ENCODE data around the gene GGA3.

The GGA3 gene

DNA sequence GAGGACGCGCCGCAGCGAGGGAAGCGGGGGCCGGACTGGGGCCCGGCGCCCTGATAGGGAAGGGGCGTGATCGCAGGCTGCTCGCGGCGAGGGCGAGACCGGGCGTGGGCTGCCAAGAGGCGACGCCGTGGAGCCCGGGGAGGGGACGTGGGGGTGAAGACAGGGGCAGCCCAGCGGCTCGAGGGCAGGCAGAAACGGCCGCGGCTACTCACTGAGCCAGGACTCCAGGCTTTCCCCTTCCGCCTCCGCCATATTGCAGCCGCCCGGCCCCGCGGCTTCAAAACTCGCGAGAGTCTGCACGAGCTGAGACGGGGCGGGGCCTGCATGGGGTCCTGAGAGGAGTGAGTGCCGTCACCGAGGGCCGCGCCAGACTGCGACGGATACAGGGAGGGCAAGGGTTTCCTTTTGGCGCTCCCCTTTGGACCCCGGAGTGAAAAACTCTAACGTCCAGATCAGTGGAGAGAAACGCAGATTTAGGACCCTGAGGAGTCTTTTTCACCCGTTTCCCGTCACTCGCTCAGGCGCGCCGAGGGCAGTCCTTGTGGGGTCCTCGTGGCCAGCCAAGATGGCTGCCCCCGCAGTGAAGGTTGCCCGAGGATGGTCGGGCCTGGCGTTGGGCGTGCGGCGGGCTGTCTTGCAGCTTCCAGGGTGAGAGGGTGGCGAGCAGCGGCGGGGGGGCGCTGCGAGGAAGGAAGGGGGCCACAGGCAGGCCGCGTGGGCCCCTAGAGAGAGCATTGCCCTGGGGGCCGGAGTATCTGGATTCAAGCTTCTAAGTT lies at the start of gene GGA3, which contains the start of gene MRPS7:
Gene GGA3, minus strand, starts transcription at position 271 of the 776 bp plus-strand sequence. Its CDS starts 19 bp downstream, at position 252.
Gene MRPS7, plus strand, starts transcription at position 544 of the 776 bp plus-strand sequence. Its CDS starts 22 bp downstream, at position 566.
- Histone ChIP-seq H3K79me2 (ENCODE audit: insufficient read depth, low read length) (peaks cover 36% of the 10 kb centered on the region), H3K36me3 (ENCODE audit: insufficient read depth, low read length) (peaks cover 32% of the 10 kb centered on the region), H4K20me1 (ENCODE audit: insufficient read depth, low read length) (no peaks in the 10 kb centered on the region), H3K27ac (ENCODE audit: low read depth, low read length, poor library complexity, severe bottlenecking) (peak within 1 kb of the TSS; percentile 72), H3F3A (ENCODE audit: insufficient read depth, low read length) (no peaks in the 10 kb centered on the region), H3K27me3 (ENCODE audit: insufficient read depth, low read length) (no peaks in the 10 kb centered on the region), H3K4me3 (ENCODE audit: low read depth, low read length, poor library complexity, severe bottlenecking) (peak within 1 kb of the TSS; percentile 82), H3K9me2 (ENCODE audit: low read depth, low read length) (no peaks in the 10 kb centered on the region), H3K4me2 (ENCODE audit: low read length) (peak within 1 kb of the TSS; percentile 87), H2AFZ (ENCODE audit: low read length) (no peak within 1 kb of the TSS), H3K9me3 (ENCODE audit: low read length) (no peaks in the 10 kb centered on the region), H3K4me1 (ENCODE audit: insufficient read depth, low read length, severe bottlenecking) (peaks cover 29% of the 10 kb centered on the region), H3K9ac (ENCODE audit: low read length) (peak within 1 kb of the TSS; percentile 89)
- no peak for TF ChIP-seq EZH2 (IDR thresholded peaks at IDR 0.05; ENCODE audit: borderline replicate concordance, low read length)
- TF ChIP-seq, protein P1, sequence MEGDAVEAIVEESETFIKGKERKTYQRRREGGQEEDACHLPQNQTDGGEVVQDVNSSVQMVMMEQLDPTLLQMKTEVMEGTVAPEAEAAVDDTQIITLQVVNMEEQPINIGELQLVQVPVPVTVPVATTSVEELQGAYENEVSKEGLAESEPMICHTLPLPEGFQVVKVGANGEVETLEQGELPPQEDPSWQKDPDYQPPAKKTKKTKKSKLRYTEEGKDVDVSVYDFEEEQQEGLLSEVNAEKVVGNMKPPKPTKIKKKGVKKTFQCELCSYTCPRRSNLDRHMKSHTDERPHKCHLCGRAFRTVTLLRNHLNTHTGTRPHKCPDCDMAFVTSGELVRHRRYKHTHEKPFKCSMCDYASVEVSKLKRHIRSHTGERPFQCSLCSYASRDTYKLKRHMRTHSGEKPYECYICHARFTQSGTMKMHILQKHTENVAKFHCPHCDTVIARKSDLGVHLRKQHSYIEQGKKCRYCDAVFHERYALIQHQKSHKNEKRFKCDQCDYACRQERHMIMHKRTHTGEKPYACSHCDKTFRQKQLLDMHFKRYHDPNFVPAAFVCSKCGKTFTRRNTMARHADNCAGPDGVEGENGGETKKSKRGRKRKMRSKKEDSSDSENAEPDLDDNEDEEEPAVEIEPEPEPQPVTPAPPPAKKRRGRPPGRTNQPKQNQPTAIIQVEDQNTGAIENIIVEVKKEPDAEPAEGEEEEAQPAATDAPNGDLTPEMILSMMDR (IDR thresholded peaks at IDR 0.05; ENCODE audit: low read length) = no peak

GRCh38 chr17:75308732-75309629 lies 47.6 kb upstream of the GGA3 start:
- Histone ChIP-seq H2AFZ (ENCODE audit: low read length) (no peak overlapping the region), H3K9me2 (ENCODE audit: low read depth, low read length) (no peaks in the 10 kb centered on the region), H3K79me2 (ENCODE audit: insufficient read depth, low read length) (no peaks in the 10 kb centered on the region), H3F3A (ENCODE audit: insufficient read depth, low read length) (no peaks in the 10 kb centered on the region), H3K27me3 (ENCODE audit: insufficient read depth, low read length) (no peaks in the 10 kb centered on the region), H3K9ac (ENCODE audit: low read length) (no peak overlapping the region), H3K9me3 (ENCODE audit: low read length) (no peaks in the 10 kb centered on the region), H3K27ac (ENCODE audit: low read depth, low read length, poor library complexity, severe bottlenecking) (no peak overlapping the region), H3K4me1 (ENCODE audit: insufficient read depth, low read length, severe bottlenecking) (peaks cover 22% of the 10 kb centered on the region), H3K36me3 (ENCODE audit: insufficient read depth, low read length) (no peaks in the 10 kb centered on the region), H4K20me1 (ENCODE audit: insufficient read depth, low read length) (no peaks in the 10 kb centered on the region), H3K4me2 (ENCODE audit: low read length) (no peak overlapping the region), H3K4me3 (ENCODE audit: low read depth, low read length, poor library complexity, severe bottlenecking) (no peak overlapping the region)
- TF ChIP-seq, protein P1 (IDR thresholded peaks at IDR 0.05; ENCODE audit: low read length) = no peak
- TF ChIP-seq EZH2 (IDR thresholded peaks at IDR 0.05; ENCODE audit: borderline replicate concordance, low read length) = no peak

GRCh38 chr17:75307957-75308731 lies 46.7 kb upstream of the GGA3 start:
- H3K4me2 ChIP-seq (ENCODE audit: low read length) = no peak overlapping the region
- no peaks in the 10 kb centered on the region for H3K9me3 ChIP-seq (ENCODE audit: low read length)
- no peak overlapping the region for H3K27ac ChIP-seq (ENCODE audit: low read depth, low read length, poor library complexity, severe bottlenecking)
- H3K36me3 ChIP-seq (ENCODE audit: insufficient read depth, low read length) = no peaks in the 10 kb centered on the region
- no peaks in the 10 kb centered on the region for H3K79me2 ChIP-seq (ENCODE audit: insufficient read depth, low read length)
- peaks cover 13% of the 10 kb centered on the region for H3K4me1 ChIP-seq (ENCODE audit: insufficient read depth, low read length, severe bottlenecking)
- no peaks in the 10 kb centered on the region for H3K27me3 ChIP-seq (ENCODE audit: insufficient read depth, low read length)
- TF ChIP-seq, protein P1 (IDR thresholded peaks at IDR 0.05; ENCODE audit: low read length) = no peak
- TF ChIP-seq EZH2 (IDR thresholded peaks at IDR 0.05; ENCODE audit: borderline replicate concordance, low read length) = no peak
- no peaks in the 10 kb centered on the region for H3K9me2 ChIP-seq (ENCODE audit: low read depth, low read length)
- H4K20me1 ChIP-seq (ENCODE audit: insufficient read depth, low read length) = no peaks in the 10 kb centered on the region
- H2AFZ ChIP-seq (ENCODE audit: low read length) = no peak overlapping the region
- no peak overlapping the region for H3K4me3 ChIP-seq (ENCODE audit: low read depth, low read length, poor library complexity, severe bottlenecking)
- H3F3A ChIP-seq (ENCODE audit: insufficient read depth, low read length) = no peaks in the 10 kb centered on the region
- H3K9ac ChIP-seq (ENCODE audit: low read length) = no peak overlapping the region

All from OCI-LY1 (cell line).